B cell (primary cell): ENCODE measurements around the gene NCL. TPM values are rescaled to one million over a fixed set of nuclear protein-coding genes. Genes with fewer than 3 reads are reported as not detected.
"Not testable (repeated sequence)": the region's sequence is repeated elsewhere in the genome, so short reads cannot be mapped to it uniquely, and the experiment has no call there.

Experiments used
- ATAC-seq: fragments of 200-7000 bp; cut with Tn5 transposase; one replicate; pipeline ENCODE4 v1.10.0; 2021; ENCODE audit warnings: low read depth, mild to moderate bottlenecking, moderate number of reproducible peaks, moderate library complexity
- CTCF ChIA-PET: fragments of 350-600 bp; sonication (Branson Sonifier 250); formaldehyde crosslinking; loops from one replicate; lab custom pipeline; 2021; ENCODE audit warnings: antibody characterized with exemption, inconsistent platforms; lab: Charles Lee
- POLR2A ChIA-PET: fragments of 350-600 bp; sonication (Branson Sonifier 250); formaldehyde crosslinking; loops from one replicate; lab custom pipeline; 2021; ENCODE audit warnings: antibody characterized with exemption; lab: Charles Lee
- DNase-seq: peaks from one replicate; pipeline ENCODE4 v3.0.0; 2013
- H2AFZ ChIP-seq: 2 replicates; pipeline ENCODE4 v1.6.1; 2012; ENCODE audit warnings: mild to moderate bottlenecking, low read depth, low read length; ENCODE audit not compliant: insufficient read depth, poor library complexity, severe bottlenecking
- H3K27ac ChIP-seq, 2 donors: 1 replicate in 1 of 2; 2 replicates in 1 of 2; pipeline ENCODE4 v1.5.1; 2012 to 2013; ENCODE audit warnings: low read length in 2 of 2, mild to moderate bottlenecking in 2 of 2, moderate library complexity in 1 of 2
- H3K27me3 ChIP-seq, 4 experiments: fragments of 200-600 bp in 1 of 4; sonication (generic) in 1 of 4; replicated peaks in 1 of 4; 1 replicate in 2 of 4; 2 replicates in 2 of 4; pipeline versions ENCODE4 v1.6.1 to v1.7.0; 2013 to 2016; ENCODE audit warnings: low read length in 3 of 4, mild to moderate bottlenecking in 2 of 4, mixed read lengths in 1 of 4, moderate library complexity in 1 of 4; ENCODE audit not compliant: insufficient read depth in 4 of 4, control insufficient read depth in 3 of 4; ENCODE audit errors: control extremely low read depth in 1 of 4
- H3K36me3 ChIP-seq, 2 experiments: replicated peaks in 1 of 2; 1 replicate in 1 of 2; 2 replicates in 1 of 2; pipeline versions ENCODE4 v1.6.1 to v1.7.1; 2013; ENCODE audit warnings: low read length in 1 of 2; ENCODE audit not compliant: insufficient read depth in 2 of 2, control insufficient read depth in 1 of 2; ENCODE audit errors: control extremely low read depth in 1 of 2, extremely low read depth in 1 of 2
- H3K4me1 ChIP-seq, 2 donors: fragments of 200-600 bp in 1 of 2; sonication (generic) in 1 of 2; 1 replicate in 1 of 2; 2 replicates in 1 of 2; pipeline versions ENCODE4 v1.5.1 to v1.6.1; 2013 to 2017; ENCODE audit warnings: low read length in 2 of 2; ENCODE audit not compliant: control insufficient read depth in 2 of 2, insufficient read depth in 2 of 2
- H3K4me2 ChIP-seq: replicated peaks from 2 replicates; pipeline ENCODE3; 2012; ENCODE audit warnings: mild to moderate bottlenecking, low read depth, low read length; ENCODE audit not compliant: poor library complexity, severe bottlenecking
- H3K4me3 ChIP-seq, 5 experiments: fragments of 200-600 bp in 1 of 5; sonication (generic) in 1 of 5; 1 replicate in 3 of 5; 2 replicates in 2 of 5; pipeline versions ENCODE4 v1.5.1 to v1.7.0; 2011 to 2016; ENCODE audit warnings: low read length in 4 of 5, mild to moderate bottlenecking in 4 of 5, low read depth in 2 of 5, control low read depth in 1 of 5, moderate library complexity in 1 of 5; ENCODE audit not compliant: insufficient read depth in 1 of 5; ENCODE audit errors: control extremely low read depth in 1 of 5, extremely low read depth in 1 of 5
- H3K79me2 ChIP-seq: fragments of 200-600 bp; sonication (generic); one replicate; pipeline ENCODE4 v1.6.0; 2016; ENCODE audit warnings: low read length; ENCODE audit not compliant: control insufficient read depth, insufficient read depth
- H3K9ac ChIP-seq: fragments of 200-600 bp; sonication (generic); 2 replicates; pipeline ENCODE4 v1.6.1; 2017; ENCODE audit warnings: mild to moderate bottlenecking, low read length, moderate library complexity
- H3K9me3 ChIP-seq, 3 donors: one replicate each; pipeline versions ENCODE4 v1.6.1 to v1.7.1; 2013; ENCODE audit warnings: low read length in 2 of 3; ENCODE audit not compliant: control insufficient read depth in 2 of 3, insufficient read depth in 1 of 3; ENCODE audit errors: control extremely low read depth in 1 of 3
- H4K20me1 ChIP-seq: 2 replicates; pipeline ENCODE4 v1.6.0; 2012; ENCODE audit warnings: mild to moderate bottlenecking, low read length; ENCODE audit not compliant: insufficient read depth, control insufficient read depth, poor library complexity, severe bottlenecking
- H3K27ac Mint-ChIP-seq: one replicate; pipeline ENCODE4 v1.8.0; 2021; ENCODE audit warnings: mixed read lengths
- H3K27me3 Mint-ChIP-seq: one replicate; pipeline ENCODE4 v1.8.0; 2021; ENCODE audit warnings: mixed read lengths
- H3K4me1 Mint-ChIP-seq: one replicate; pipeline ENCODE4 v1.8.0; 2021; ENCODE audit warnings: mixed read lengths
- H3K4me3 Mint-ChIP-seq: one replicate; pipeline ENCODE4 v1.8.0; 2021; ENCODE audit warnings: mixed read lengths
- H3K9me3 Mint-ChIP-seq: one replicate; pipeline ENCODE4 v1.8.0; 2022; ENCODE audit warnings: mixed read lengths; ENCODE audit not compliant: insufficient read depth
- WGBS: methylation state at CpG from one replicate; pipeline ENCODE4 v1.1.5; 2013; ENCODE audit warnings: missing lambda C conversion rate; ENCODE audit not compliant: insufficient coverage; 5-methylcytosine and 5-hydroxymethylcytosine counted together
- intact Hi-C: fragments of 100-400 bp; cut with micrococcal nuclease; formaldehyde crosslinking; loops from one replicate; pipeline ENCODE4 v1.10.0; 2022
- polyA plus RNA-seq: library from polyadenylated mRNA; depleted of rRNA; stranded (reverse); fragments of >200 nt; gene quantifications from 2 replicates; pipeline ENCODE4 v1.2.3, GENCODE V29; 2012
- total RNA-seq, 2 donors: library from RNA; stranded (reverse); fragments of 120-200 nt in 1 of 2; gene quantifications; 1 replicate in 1 of 2; 2 replicates in 1 of 2; pipeline versions ENCODE4 v1.2.3 to v1.2.4, GENCODE V29; 2013 to 2022

NCL gene
- total and polyA plus RNA-seq, 2 donors (not counting 1 experiment from before 2014, with no cell fraction given) = 25.8 to 439 TPM

- H3K4me3 Mint-ChIP-seq = not testable (repeated sequence)
Measured at GRCh38 chr2:231408304-231408703, 56.0 kb downstream of the NCL start.

GRCh38 chr2:231407686-231408085 is 56.6 kb downstream of the NCL start:
- H2AFZ ChIP-seq, DNase-seq, H3K4me3 Mint-ChIP-seq, H3K27ac Mint-ChIP-seq, intact Hi-C loops, H3K27me3 Mint-ChIP-seq, H3K9me3 ChIP-seq, H4K20me1 ChIP-seq, ATAC-seq, H3K36me3 ChIP-seq, H3K9ac ChIP-seq, H3K4me2 ChIP-seq, H3K9me3 Mint-ChIP-seq, H3K4me3 ChIP-seq, H3K27ac ChIP-seq, H3K79me2 ChIP-seq, H3K27me3 ChIP-seq, POLR2A ChIA-PET: not testable (repeated sequence)
- peaks cover 23% of the 10 kb centered on the region for H3K4me1 Mint-ChIP-seq
- CTCF ChIA-PET = interaction anchor here (1.0 to 21.6 kb wide), 11 partner anchors 13 to 304 kb away, joined by 3 to 325 read pairs (median 6); partner anchors contain the start of gene B3GNT7
- WGBS = 100% methylated on average over 1 of the region's 5 CpGs
- peaks cover 15 to 17% of the 10 kb centered on the region in 2 donors for H3K4me1 ChIP-seq

More at GRCh38 chr2:231408304-231408703, 56.0 kb downstream of the NCL start:
- ATAC-seq, H3K27ac Mint-ChIP-seq, H3K4me2 ChIP-seq, DNase-seq, H3K36me3 ChIP-seq, H3K9ac ChIP-seq, H4K20me1 ChIP-seq, POLR2A ChIA-PET, H2AFZ ChIP-seq, H3K27ac ChIP-seq, H3K27me3 Mint-ChIP-seq, H3K79me2 ChIP-seq, intact Hi-C loops, H3K9me3 Mint-ChIP-seq, H3K4me3 ChIP-seq, H3K9me3 ChIP-seq: not testable (repeated sequence)
- 100% methylated on average over 1 of the region's 9 CpGs for WGBS
- Histone ChIP-seq H3K4me1 (peaks cover 16 to 19% of the 10 kb centered on the region in 2 donors), H3K27me3 (peaks cover 0 to 11% (median 1%) of the 10 kb centered on the region in 4 experiments)
- H3K4me1 Mint-ChIP-seq = peaks cover 23% of the 10 kb centered on the region
- CTCF ChIA-PET = interaction anchor here (1.0 to 21.6 kb wide), 11 partner anchors 13 to 305 kb away, joined by 3 to 325 read pairs (median 6); partner anchors contain the start of gene B3GNT7
